Progenitor cell of endocrine pancreas (in vitro differentiated cells): ENCODE results near the gene JMJD1C. TPM values are rescaled to one million over a fixed set of nuclear protein-coding genes. Genes with fewer than 3 reads are reported as not detected.

Experiments
- DNase-seq: peaks from one replicate; pipeline ENCODE4 v3.0.0; 2021; ENCODE audit warnings: low spot score; ENCODE audit not compliant: unreplicated experiment
- H3K27ac Mint-ChIP-seq: 2 replicates; pipeline ENCODE4 v1.8.0; 2021; ENCODE audit warnings: mild to moderate bottlenecking, moderate library complexity, mixed read lengths
- H3K27me3 Mint-ChIP-seq: 2 replicates; pipeline ENCODE4 v1.8.0; 2021; ENCODE audit warnings: mixed read lengths
- H3K36me3 Mint-ChIP-seq: 2 replicates; pipeline ENCODE4 v1.8.0; 2022; ENCODE audit warnings: mixed read lengths; ENCODE audit not compliant: insufficient read depth
- H3K4me1 Mint-ChIP-seq: 2 replicates; pipeline ENCODE4 v1.8.0; 2021; ENCODE audit warnings: low read depth, mixed read lengths
- H3K4me3 Mint-ChIP-seq: 2 replicates; pipeline ENCODE4 v1.8.0; 2021; ENCODE audit warnings: low read depth, mild to moderate bottlenecking, moderate library complexity, mixed read lengths
- H3K9me3 Mint-ChIP-seq: 2 replicates; pipeline ENCODE4 v1.8.0; 2021; ENCODE audit warnings: low read depth, mixed read lengths
- CTCF ChIP-seq: fragments of 200-600 bp; sonication (generic); IDR thresholded peaks from one replicate; pipeline ENCODE4 v1.5.0; 2021; ENCODE audit warnings: antibody characterized with exemption, mild to moderate bottlenecking; ENCODE audit not compliant: unreplicated experiment
- total RNA-seq: library from RNA; stranded (reverse); gene quantifications from 2 replicates; pipeline ENCODE4 v1.2.1, GENCODE V29; 2021

The JMJD1C gene
- total RNA-seq, 1 donor from 2014 or later: 117 TPM

DNA sequence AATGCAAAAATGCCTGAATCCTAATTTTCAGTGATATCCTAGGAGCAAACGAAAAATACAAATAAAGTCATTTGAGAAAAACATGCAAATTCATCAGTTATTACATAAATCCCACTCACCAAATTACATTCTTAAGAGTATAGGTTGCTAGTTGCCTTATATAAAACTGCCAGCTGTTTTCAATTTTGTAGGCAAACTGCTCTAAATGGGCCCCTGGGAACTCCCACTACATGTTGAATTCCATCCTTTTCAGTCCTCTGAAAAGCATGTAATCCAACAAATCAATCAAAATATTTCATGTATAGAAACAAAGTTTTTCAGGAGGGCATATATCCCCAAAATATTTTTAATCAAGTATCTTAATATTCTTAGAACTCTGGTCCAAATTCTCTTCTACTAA lies 2.1 kb upstream of the JMJD1C start:
- Mint-ChIP-seq H3K4me3 (no peak overlapping the region), H3K9me3 (no peaks in the 10 kb centered on the region), H3K27ac (no peak overlapping the region), H3K27me3 (no peaks in the 10 kb centered on the region), H3K4me1 (peaks cover 17% of the 10 kb centered on the region), H3K36me3 (no peaks in the 10 kb centered on the region)
- DNase-seq: no peak
- TF ChIP-seq CTCF: no peak

- Mint-ChIP-seq H3K27me3 (no peaks in the 10 kb centered on the region), H3K4me1 (peaks cover 17% of the 10 kb centered on the region), H3K27ac (peak overlapping the region; percentile 99), H3K9me3 (peaks cover 4% of the 10 kb centered on the region), H3K4me3 (peak overlapping the region; percentile 98), H3K36me3 (no peaks in the 10 kb centered on the region)
- no peak for TF ChIP-seq CTCF
- no peak for DNase-seq
These were observed 563 bp upstream of the JMJD1C start for GRCh38 chr10:63466144-63466935.

DNA sequence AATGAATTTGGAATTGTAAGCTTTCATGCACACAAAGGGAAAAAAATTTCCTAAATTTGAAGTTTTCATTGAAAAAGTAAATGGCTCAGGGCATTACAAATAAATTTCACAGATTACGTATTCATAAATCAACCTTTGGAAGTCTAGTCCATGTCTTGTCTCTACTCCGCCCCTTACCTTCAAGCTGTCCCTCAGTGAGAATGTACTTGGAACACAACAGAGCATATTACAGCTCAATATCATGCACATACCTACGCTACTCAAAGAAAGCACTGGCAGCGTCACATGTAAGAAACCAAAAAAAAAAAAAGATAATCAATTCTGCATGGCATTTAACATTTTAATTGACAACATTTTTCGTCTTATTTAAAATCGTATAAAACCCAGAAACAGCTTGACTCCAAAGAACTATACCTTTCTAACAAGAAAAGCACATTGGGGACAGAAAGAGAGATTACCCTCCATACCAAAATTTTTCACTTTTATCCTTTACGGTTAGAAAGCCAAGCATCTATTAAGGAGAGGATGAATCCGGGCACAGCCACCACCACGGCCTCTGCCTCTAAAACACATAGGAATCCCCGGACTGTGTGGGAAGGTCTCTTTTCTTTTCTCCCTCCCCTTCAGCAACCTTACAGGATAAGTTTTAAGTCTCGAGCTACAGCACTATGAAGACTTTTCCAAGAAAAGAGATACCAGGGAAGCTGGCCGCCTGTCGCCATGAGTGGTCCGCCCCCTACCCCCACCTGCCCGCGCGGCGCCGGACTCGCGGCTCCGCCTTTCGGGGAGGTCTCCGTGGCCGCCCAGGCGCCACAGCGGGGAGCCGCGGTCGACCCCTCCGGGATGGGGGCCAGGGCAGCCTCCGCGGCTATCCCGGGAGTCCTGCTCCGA lies 1.1 kb downstream of the JMJD1C start:
- Mint-ChIP-seq H3K4me1 (peaks cover 21% of the 10 kb centered on the region), H3K36me3 (no peaks in the 10 kb centered on the region), H3K27ac (peak overlapping the region; percentile 99), H3K27me3 (no peaks in the 10 kb centered on the region), H3K4me3 (peak overlapping the region; percentile 98), H3K9me3 (peaks cover 4% of the 10 kb centered on the region)
- DNase-seq: peak; percentile 72
- no peak for TF ChIP-seq CTCF

DNA sequence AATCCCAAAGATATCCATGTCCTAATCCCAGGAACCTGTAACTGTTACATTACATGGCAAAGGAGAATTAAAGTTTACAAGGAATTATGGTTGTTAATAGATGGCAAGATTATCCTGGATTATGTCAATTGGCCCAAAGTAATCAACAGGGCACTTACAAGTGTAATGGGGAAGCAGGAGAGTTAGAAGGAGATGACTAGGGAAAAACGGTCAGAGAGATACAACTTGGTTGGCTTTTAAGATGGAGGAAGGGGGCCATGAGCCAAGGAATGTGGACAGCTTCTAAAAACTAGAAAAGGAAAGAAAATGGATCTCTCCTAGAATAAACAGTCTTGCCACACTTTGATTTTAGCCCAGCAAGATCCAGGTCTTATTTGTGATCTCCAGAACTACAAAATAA lies 3.3 kb downstream of the JMJD1C start:
- Mint-ChIP-seq H3K36me3 (no peaks in the 10 kb centered on the region), H3K4me3 (no peak overlapping the region), H3K9me3 (peaks cover 4% of the 10 kb centered on the region), H3K27ac (no peak overlapping the region), H3K27me3 (no peaks in the 10 kb centered on the region), H3K4me1 (peaks cover 23% of the 10 kb centered on the region)
- TF ChIP-seq CTCF: no peak
- no peak for DNase-seq

GRCh38 chr10:63458177-63458576 lies 7.6 kb downstream of the JMJD1C start:
- peaks cover 4% of the 10 kb centered on the region for H3K9me3 Mint-ChIP-seq
- H3K36me3 Mint-ChIP-seq: no peaks in the 10 kb centered on the region
- DNase-seq: no peak
- no peak overlapping the region for H3K4me3 Mint-ChIP-seq
- H3K4me1 Mint-ChIP-seq: peaks cover 15% of the 10 kb centered on the region
- no peaks in the 10 kb centered on the region for H3K27me3 Mint-ChIP-seq
- no peak for TF ChIP-seq CTCF
- H3K27ac Mint-ChIP-seq: no peak overlapping the region
